Endothelial cell of umbilical vein (primary cell): Measurements from ENCODE around the gene APOH. TPM values are rescaled to one million over a fixed set of nuclear protein-coding genes. Genes with fewer than 3 reads are reported as not detected.

Experiments
- BruUV-seq: library from RNA; stranded (reverse); fragments of 400-500 nt; replicated peaks from 2 replicates; lab custom pipeline; 2021; lab: Mats Ljungman, UMichigan
- CTCF ChIA-PET: fragments of 300-600, 350-600 bp; sonication (Branson Sonifier 250); formaldehyde crosslinking; loops from one replicate; lab custom pipeline; 2021; ENCODE audit warnings: antibody characterized with exemption, inconsistent platforms; lab: Charles Lee
- POLR2A ChIA-PET: fragments of 300-600, 350-600 bp; sonication (Branson Sonifier 250); formaldehyde crosslinking; loops from one replicate; lab custom pipeline; 2021; ENCODE audit warnings: antibody characterized with exemption, inconsistent platforms; lab: Charles Lee
- DNase-seq: peaks from one replicate; pipeline ENCODE4 v3.0.0-alpha.2; 2011; ENCODE audit warnings: low read depth, low spot score
- FAIRE-seq: peaks from 2 replicates; lab custom pipeline; 2011; peaks lifted over from hg19 to GRCh38; lab: Jason Lieb, UNC
- H2AFZ ChIP-seq: 2 replicates; pipeline ENCODE4 v1.6.0; 2012; ENCODE audit warnings: low read depth, low read length, control low read depth, inconsistent platforms
- H3K27ac ChIP-seq: 2 replicates; pipeline ENCODE4 v1.5.1; 2011; ENCODE audit warnings: low read depth, mild to moderate bottlenecking, control low read depth, low read length, moderate library complexity; ENCODE audit not compliant: insufficient read depth
- H3K27me3 ChIP-seq, 2 experiments: 2 replicates each; pipeline versions ENCODE4 v1.6.0 to v1.6.1; 2011; ENCODE audit warnings: low read length in 2 of 2, mixed read lengths in 1 of 2; ENCODE audit not compliant: control insufficient read depth in 2 of 2, insufficient read depth in 2 of 2
- H3K36me3 ChIP-seq, 2 experiments: 2 replicates in 1 of 2; 3 replicates in 1 of 2; pipeline ENCODE4 v1.5.1; 2011; ENCODE audit warnings: low read length in 2 of 2, mild to moderate bottlenecking in 1 of 2, moderate library complexity in 1 of 2; ENCODE audit not compliant: control insufficient read depth in 2 of 2, insufficient read depth in 2 of 2; ENCODE audit errors: extremely low read depth in 1 of 2
- H3K4me1 ChIP-seq: 3 replicates; pipeline ENCODE4 v1.5.1; 2011; ENCODE audit warnings: mild to moderate bottlenecking, low read length; ENCODE audit not compliant: control insufficient read depth, insufficient read depth; ENCODE audit errors: extremely low read depth
- H3K4me2 ChIP-seq: 2 replicates; pipeline ENCODE4 v1.6.1; 2011; ENCODE audit warnings: low read length, control low read depth, mixed read lengths; ENCODE audit not compliant: insufficient read depth
- H3K4me3 ChIP-seq, 3 experiments: fragments of 200-600 bp in 1 of 3; sonication (generic), shearing (Covaris generic) in 1 of 3; replicated peaks in 1 of 3; 2 replicates each; pipeline ENCODE4 v1.5.1; 2011 to 2016; ENCODE audit warnings: control low read depth in 3 of 3, low read length in 3 of 3, mild to moderate bottlenecking in 2 of 3, inconsistent platforms in 1 of 3, low read depth in 1 of 3, moderate library complexity in 1 of 3; ENCODE audit not compliant: insufficient read depth in 1 of 3
- H3K79me2 ChIP-seq: 2 replicates; pipeline ENCODE4 v1.6.0; 2012; ENCODE audit warnings: low read length, inconsistent platforms; ENCODE audit not compliant: control insufficient read depth, insufficient read depth
- H3K9ac ChIP-seq: replicated peaks from 2 replicates; pipeline ENCODE3; 2011; ENCODE audit warnings: low read length, control low read depth; ENCODE audit not compliant: insufficient read depth; ENCODE audit errors: extremely low read depth
- H3K9me1 ChIP-seq: replicated peaks from 3 replicates; pipeline ENCODE4 v1.6.0; 2011; ENCODE audit warnings: mild to moderate bottlenecking, low read length; ENCODE audit not compliant: control insufficient read depth, insufficient read depth; ENCODE audit errors: extremely low read depth
- H3K9me3 ChIP-seq: replicated peaks from 2 replicates; pipeline ENCODE4 v1.5.1; 2012; ENCODE audit warnings: low read length, inconsistent platforms; ENCODE audit not compliant: control insufficient read depth, insufficient read depth
- H4K20me1 ChIP-seq: replicated peaks from 2 replicates; pipeline ENCODE3; 2011; ENCODE audit warnings: mild to moderate bottlenecking, low read length; ENCODE audit not compliant: control insufficient read depth, insufficient read depth; ENCODE audit errors: extremely low read depth
- EZH2 ChIP-seq: IDR thresholded peaks from 2 replicates; pipeline ENCODE4 v1.6.1; 2012; ENCODE audit warnings: borderline replicate concordance, low read depth, mild to moderate bottlenecking, moderate library complexity, low read length, inconsistent platforms; ENCODE audit not compliant: severe bottlenecking
- FOS ChIP-seq: IDR thresholded peaks from 2 replicates; pipeline ENCODE4 v1.6.1; 2011; ENCODE audit warnings: mild to moderate bottlenecking, low read length, moderate library complexity, borderline replicate concordance; ENCODE audit not compliant: insufficient read depth
- GATA2 ChIP-seq: IDR thresholded peaks from 2 replicates; pipeline ENCODE4 v1.7.0; 2011; ENCODE audit warnings: low read depth, mild to moderate bottlenecking, moderate library complexity, mixed read lengths, low read length; ENCODE audit not compliant: insufficient read length, insufficient read depth
- JUN ChIP-seq: IDR thresholded peaks from 2 replicates; pipeline ENCODE4 v1.6.1; 2011; ENCODE audit warnings: borderline replicate concordance, low read depth; ENCODE audit not compliant: insufficient read length, insufficient read depth
- MAX ChIP-seq: IDR thresholded peaks from 2 replicates; pipeline ENCODE4 v1.6.1; 2011; ENCODE audit not compliant: insufficient read depth, insufficient read length
- MYC ChIP-seq: IDR thresholded peaks from one replicate; pipeline ENCODE4 v1.6.1; 2011; ENCODE audit warnings: mild to moderate bottlenecking, low read depth, low read length
- POLR2A ChIP-seq: IDR thresholded peaks from 2 replicates; pipeline ENCODE4 v1.6.1; 2012; ENCODE audit warnings: low read depth, mild to moderate bottlenecking, control low read depth, low read length
- POLR2AphosphoS5 ChIP-seq: IDR thresholded peaks from 2 replicates; pipeline ENCODE4 v1.6.1; 2012; ENCODE audit warnings: low read depth, mild to moderate bottlenecking, control low read depth, low read length, moderate library complexity; ENCODE audit not compliant: insufficient read depth
- dilution Hi-C: fragments of 300-500 bp; cut with MboI; formaldehyde crosslinking; loops from one replicate; pipeline ENCODE4 v1.15.0; 2019; ENCODE audit warnings: low sequenced_read_pairs; ENCODE audit not compliant: extremely low pct_ligation_motif_present
- intact Hi-C: fragments of 100-400 bp; cut with micrococcal nuclease; formaldehyde crosslinking; loops from one replicate; pipeline ENCODE4 v1.10.0; 2022
- polyA plus RNA-seq, 4 experiments: library from polyadenylated mRNA; depleted of rRNA in 3 of 4; stranded (reverse) in 3 of 4; unstranded in 1 of 4; fragments of >200 nt; gene quantifications; 2 replicates each; pipeline versions ENCODE4 v1.2.1 to v1.2.3, GENCODE V29; 2011 to 2012; ENCODE audit warnings: missing spikeins in 1 of 4
- total RNA-seq: library from RNA; stranded (reverse); gene quantifications from 2 replicates; pipeline ENCODE4 v1.2.3, GENCODE V29; 2021
- TF ChIP-seq, protein P1 (sequence below), 2 donors: IDR thresholded peaks; 1 replicate in 1 of 2; 2 replicates in 1 of 2; pipeline ENCODE4 v1.5.1; 2011; ENCODE audit warnings: low read length in 2 of 2, mild to moderate bottlenecking in 2 of 2, moderate library complexity in 2 of 2, control low read depth in 1 of 2, inconsistent platforms in 1 of 2, low read depth in 1 of 2; ENCODE audit not compliant: insufficient read depth in 1 of 2; ENCODE audit errors: extremely low read depth in 1 of 2

The APOH gene
- total and polyA plus RNA-seq, 2 donors (not counting 3 experiments of a cell fraction or from before 2014, with no cell fraction given): not detected

DNA sequence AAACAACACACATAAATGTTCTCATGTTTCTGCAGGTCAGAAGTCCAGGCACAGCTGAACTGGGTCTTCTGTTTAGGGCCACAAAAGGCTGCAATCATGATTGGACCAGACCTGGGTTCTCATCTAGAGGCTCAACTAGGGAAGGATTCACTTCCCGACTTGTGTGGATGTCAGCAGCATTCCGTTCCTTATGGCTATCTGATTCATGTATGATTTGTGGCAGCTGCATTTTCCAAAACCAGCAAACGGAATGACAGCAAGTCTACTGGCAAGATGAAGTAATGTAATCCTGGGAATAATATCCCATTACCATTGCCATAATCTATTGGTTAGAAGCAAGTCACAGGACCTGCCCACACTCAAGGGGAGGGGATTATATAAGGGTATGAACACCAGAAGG is 59.4 kb downstream of the APOH start:
- CTCF ChIA-PET: interaction anchor here (0.9 to 2.1 kb wide), 2 partner anchors 876 to 938 kb away, joined by 4 to 6 read pairs; no protein-coding TSS in a partner anchor
- intact Hi-C loops: no loop called here

More for the DNA sequence above, 59.4 kb downstream of the APOH start:
- Histone ChIP-seq H3K36me3 (no peaks in the 10 kb centered on the region), H3K9me3 (no peaks in the 10 kb centered on the region), H3K79me2 (no peaks in the 10 kb centered on the region), H3K9ac (no peak overlapping the region), H4K20me1 (no peaks in the 10 kb centered on the region), H2AFZ (no peak overlapping the region), H3K4me3 (no peak overlapping the region), H3K27ac (no peak overlapping the region), H3K9me1 (no peaks in the 10 kb centered on the region), H3K27me3 (no peaks in the 10 kb centered on the region), H3K4me2 (no peak overlapping the region), H3K4me1 (no peaks in the 10 kb centered on the region)
- no peak for DNase-seq
- POLR2A ChIA-PET: no interaction called here
- no peak for FAIRE-seq
- BruUV-seq: no TSS peak
- dilution Hi-C loops: no loop called here
- TF ChIP-seq EZH2: no peak
- no peak for TF ChIP-seq POLR2A
- TF ChIP-seq JUN: no peak
- TF ChIP-seq, protein P1, sequence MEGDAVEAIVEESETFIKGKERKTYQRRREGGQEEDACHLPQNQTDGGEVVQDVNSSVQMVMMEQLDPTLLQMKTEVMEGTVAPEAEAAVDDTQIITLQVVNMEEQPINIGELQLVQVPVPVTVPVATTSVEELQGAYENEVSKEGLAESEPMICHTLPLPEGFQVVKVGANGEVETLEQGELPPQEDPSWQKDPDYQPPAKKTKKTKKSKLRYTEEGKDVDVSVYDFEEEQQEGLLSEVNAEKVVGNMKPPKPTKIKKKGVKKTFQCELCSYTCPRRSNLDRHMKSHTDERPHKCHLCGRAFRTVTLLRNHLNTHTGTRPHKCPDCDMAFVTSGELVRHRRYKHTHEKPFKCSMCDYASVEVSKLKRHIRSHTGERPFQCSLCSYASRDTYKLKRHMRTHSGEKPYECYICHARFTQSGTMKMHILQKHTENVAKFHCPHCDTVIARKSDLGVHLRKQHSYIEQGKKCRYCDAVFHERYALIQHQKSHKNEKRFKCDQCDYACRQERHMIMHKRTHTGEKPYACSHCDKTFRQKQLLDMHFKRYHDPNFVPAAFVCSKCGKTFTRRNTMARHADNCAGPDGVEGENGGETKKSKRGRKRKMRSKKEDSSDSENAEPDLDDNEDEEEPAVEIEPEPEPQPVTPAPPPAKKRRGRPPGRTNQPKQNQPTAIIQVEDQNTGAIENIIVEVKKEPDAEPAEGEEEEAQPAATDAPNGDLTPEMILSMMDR (IDR thresholded peaks at IDR 0.05; ENCODE audit: extremely low read depth in 1 of 2, insufficient read depth in 1 of 2, low read depth in 1 of 2, low read length in 2 of 2): no peak
- no peak for TF ChIP-seq GATA2
- no peak for TF ChIP-seq MYC
- no peak for TF ChIP-seq MAX
- no peak for TF ChIP-seq FOS
- TF ChIP-seq POLR2AphosphoS5: no peak
